ENCODE measurements around the gene PEX26. TPM values are rescaled to one million over a fixed set of nuclear protein-coding genes. Genes with fewer than 3 reads are reported as not detected.
A peak's percentile ranks its signal among the peaks of the same experiment; 100 is the strongest.

Gene PEX26
- total and polyA plus RNA-seq, 4 donors = 16.9 to 36.9 (median 19.5) TPM

GRCh38 chr22:18119409-18120110, 41.8 kb downstream of the PEX26 start:
- Histone ChIP-seq H3K27me3 (ENCODE audit: control insufficient read depth in 3 of 3, insufficient read depth in 3 of 3, low read length in 2 of 3) (no peaks in the 10 kb centered on the region), H3K9ac (ENCODE audit: insufficient read depth in 1 of 2, low read length in 2 of 2) (no peak overlapping the region), H3K9me3 (ENCODE audit: control insufficient read depth in 4 of 4, insufficient read depth in 3 of 4, low read length in 3 of 4) (no peaks in the 10 kb centered on the region), H3K36me3 (ENCODE audit: control insufficient read depth in 4 of 4, insufficient read depth in 4 of 4, low read length in 4 of 4) (peaks cover 0 to 2% (median 0%) of the 10 kb centered on the region in 4 donors), H3K4me3 (no peak overlapping the region), H3K27ac (ENCODE audit: low read depth in 1 of 2, low read length in 1 of 2) (peak overlapping the region in 1 of 2 donors; percentile 55), H3K4me1 (ENCODE audit: control insufficient read depth in 5 of 5, insufficient read depth in 5 of 5, low read length in 5 of 5) (peaks cover 0 to 2% (median 0%) of the 10 kb centered on the region in 5 donors)
- DNase-seq = no peak
- no peak for ATAC-seq (ENCODE audit: insufficient read depth, low FRiP score)
- TF ChIP-seq, protein P1, sequence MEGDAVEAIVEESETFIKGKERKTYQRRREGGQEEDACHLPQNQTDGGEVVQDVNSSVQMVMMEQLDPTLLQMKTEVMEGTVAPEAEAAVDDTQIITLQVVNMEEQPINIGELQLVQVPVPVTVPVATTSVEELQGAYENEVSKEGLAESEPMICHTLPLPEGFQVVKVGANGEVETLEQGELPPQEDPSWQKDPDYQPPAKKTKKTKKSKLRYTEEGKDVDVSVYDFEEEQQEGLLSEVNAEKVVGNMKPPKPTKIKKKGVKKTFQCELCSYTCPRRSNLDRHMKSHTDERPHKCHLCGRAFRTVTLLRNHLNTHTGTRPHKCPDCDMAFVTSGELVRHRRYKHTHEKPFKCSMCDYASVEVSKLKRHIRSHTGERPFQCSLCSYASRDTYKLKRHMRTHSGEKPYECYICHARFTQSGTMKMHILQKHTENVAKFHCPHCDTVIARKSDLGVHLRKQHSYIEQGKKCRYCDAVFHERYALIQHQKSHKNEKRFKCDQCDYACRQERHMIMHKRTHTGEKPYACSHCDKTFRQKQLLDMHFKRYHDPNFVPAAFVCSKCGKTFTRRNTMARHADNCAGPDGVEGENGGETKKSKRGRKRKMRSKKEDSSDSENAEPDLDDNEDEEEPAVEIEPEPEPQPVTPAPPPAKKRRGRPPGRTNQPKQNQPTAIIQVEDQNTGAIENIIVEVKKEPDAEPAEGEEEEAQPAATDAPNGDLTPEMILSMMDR (IDR thresholded peaks at IDR 0.05; ENCODE audit: control extremely low read depth, extremely low read depth) = no peak
- WGBS, 2 donors = 67 to 77% methylated on average over 18 of the region's 18 CpGs

DNA sequence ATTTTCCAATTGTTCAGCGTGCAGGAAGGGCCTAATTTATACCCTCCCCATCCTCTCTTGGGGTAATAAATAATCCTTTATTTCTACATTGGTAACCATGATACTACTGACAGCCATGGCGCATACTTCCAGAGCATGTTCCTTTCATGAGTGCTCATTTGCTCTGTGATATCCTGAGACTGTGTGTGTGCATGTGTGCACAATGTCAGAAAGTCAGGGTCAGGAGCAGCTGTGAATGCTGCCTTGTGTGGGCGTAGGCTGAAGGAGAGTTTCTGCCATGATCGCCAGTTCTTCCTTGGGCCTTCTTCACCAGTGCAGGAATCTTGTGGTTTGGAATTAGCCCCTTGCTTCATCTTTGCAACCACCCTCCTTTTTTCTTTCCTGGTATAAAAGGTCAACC, 43.1 kb downstream of the PEX26 start:
- ATAC-seq (ENCODE audit: insufficient read depth, low FRiP score) (no peak), DNase-seq (no peak)
- Histone ChIP-seq H3K4me3 (no peak overlapping the region), H3K9ac (ENCODE audit: insufficient read depth in 1 of 2, low read length in 2 of 2) (no peak overlapping the region), H3K27ac (ENCODE audit: low read depth in 1 of 2, low read length in 1 of 2) (no peak overlapping the region), H3K36me3 (ENCODE audit: control insufficient read depth in 4 of 4, insufficient read depth in 4 of 4, low read length in 4 of 4) (peaks cover 0 to 2% (median 0%) of the 10 kb centered on the region in 4 donors), H3K4me1 (ENCODE audit: control insufficient read depth in 5 of 5, insufficient read depth in 5 of 5, low read length in 5 of 5) (no peaks in the 10 kb centered on the region), H3K27me3 (ENCODE audit: control insufficient read depth in 3 of 3, insufficient read depth in 3 of 3, low read length in 2 of 3) (no peaks in the 10 kb centered on the region), H3K9me3 (ENCODE audit: control insufficient read depth in 4 of 4, insufficient read depth in 3 of 4, low read length in 3 of 4) (no peaks in the 10 kb centered on the region)
- 96 to 97% methylated on average over 4 of the region's 4 CpGs for WGBS, 2 donors
- TF ChIP-seq, protein P1 (IDR thresholded peaks at IDR 0.05; ENCODE audit: control extremely low read depth, extremely low read depth) = no peak

DNA sequence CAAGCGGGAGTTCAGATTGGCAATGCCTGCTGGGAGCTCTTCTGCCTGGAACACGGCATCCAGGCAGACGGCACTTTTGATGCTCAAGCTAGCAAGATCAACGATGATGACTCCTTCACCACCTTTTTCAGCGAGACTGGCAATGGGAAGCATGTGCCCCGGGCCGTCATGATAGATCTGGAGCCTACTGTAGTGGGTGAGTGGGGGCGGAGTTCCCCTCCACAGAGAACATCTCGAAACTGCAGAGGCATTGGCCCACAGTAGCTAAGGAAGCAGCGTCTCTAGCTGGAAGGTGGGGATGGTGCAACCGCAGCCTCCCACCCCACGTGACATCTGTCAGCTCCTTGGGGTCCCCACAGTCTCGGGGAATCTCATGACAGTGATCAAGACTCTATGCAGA, 43.7 kb downstream of the PEX26 start:
- no peak for ATAC-seq (ENCODE audit: insufficient read depth, low FRiP score)
- H3K27me3 ChIP-seq (ENCODE audit: control insufficient read depth in 3 of 3, insufficient read depth in 3 of 3, low read length in 2 of 3) = no peaks in the 10 kb centered on the region
- no peak overlapping the region for H3K9ac ChIP-seq (ENCODE audit: insufficient read depth in 1 of 2, low read length in 2 of 2)
- no peak overlapping the region for H3K4me3 ChIP-seq
- peaks cover 0 to 3% (median 0%) of the 10 kb centered on the region in 4 donors for H3K36me3 ChIP-seq (ENCODE audit: control insufficient read depth in 4 of 4, insufficient read depth in 4 of 4, low read length in 4 of 4)
- H3K4me1 ChIP-seq (ENCODE audit: control insufficient read depth in 5 of 5, insufficient read depth in 5 of 5, low read length in 5 of 5) = no peaks in the 10 kb centered on the region
- TF ChIP-seq, protein P1 (IDR thresholded peaks at IDR 0.05; ENCODE audit: control extremely low read depth, extremely low read depth) = no peak
- no peak for DNase-seq
- no peak overlapping the region for H3K27ac ChIP-seq (ENCODE audit: low read depth in 1 of 2, low read length in 1 of 2)
- 92 to 93% methylated on average over 13 of the region's 13 CpGs for WGBS, 2 donors
- H3K9me3 ChIP-seq (ENCODE audit: control insufficient read depth in 4 of 4, insufficient read depth in 3 of 4, low read length in 3 of 4) = no peaks in the 10 kb centered on the region
